NCI-H146 (cell line): ENCODE data around the gene LRP8.

Experiments
- DNase-seq: peaks from one replicate; lab custom pipeline; 2025; lab: John Stamatoyannopoulos, UW

LRP8 gene

DNA sequence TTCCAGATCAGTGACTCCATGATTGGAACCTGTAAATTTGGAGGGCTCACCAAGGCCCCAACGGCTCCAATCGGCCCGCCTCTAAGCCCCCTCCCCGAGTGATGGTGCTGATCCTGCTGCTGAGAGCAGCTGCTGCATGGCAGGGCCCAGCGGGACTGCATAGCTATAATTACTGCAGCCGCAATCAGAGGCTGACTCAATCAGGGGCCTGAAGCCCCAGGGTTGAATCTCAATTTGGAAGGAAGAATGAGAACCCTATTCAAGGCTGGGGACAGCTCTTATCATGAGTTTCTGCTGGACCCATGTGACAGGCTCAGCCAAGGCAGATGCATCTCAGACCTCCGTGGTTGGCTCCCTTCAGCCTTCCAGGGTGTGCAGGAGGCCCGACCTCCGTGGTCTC, 46.7 kb downstream of the LRP8 start:
- DNase-seq, result peak; percentile 41

GRCh38 chr1:53280496-53280895, 47.4 kb downstream of the LRP8 start:
- DNase-seq, result no peak

DNA sequence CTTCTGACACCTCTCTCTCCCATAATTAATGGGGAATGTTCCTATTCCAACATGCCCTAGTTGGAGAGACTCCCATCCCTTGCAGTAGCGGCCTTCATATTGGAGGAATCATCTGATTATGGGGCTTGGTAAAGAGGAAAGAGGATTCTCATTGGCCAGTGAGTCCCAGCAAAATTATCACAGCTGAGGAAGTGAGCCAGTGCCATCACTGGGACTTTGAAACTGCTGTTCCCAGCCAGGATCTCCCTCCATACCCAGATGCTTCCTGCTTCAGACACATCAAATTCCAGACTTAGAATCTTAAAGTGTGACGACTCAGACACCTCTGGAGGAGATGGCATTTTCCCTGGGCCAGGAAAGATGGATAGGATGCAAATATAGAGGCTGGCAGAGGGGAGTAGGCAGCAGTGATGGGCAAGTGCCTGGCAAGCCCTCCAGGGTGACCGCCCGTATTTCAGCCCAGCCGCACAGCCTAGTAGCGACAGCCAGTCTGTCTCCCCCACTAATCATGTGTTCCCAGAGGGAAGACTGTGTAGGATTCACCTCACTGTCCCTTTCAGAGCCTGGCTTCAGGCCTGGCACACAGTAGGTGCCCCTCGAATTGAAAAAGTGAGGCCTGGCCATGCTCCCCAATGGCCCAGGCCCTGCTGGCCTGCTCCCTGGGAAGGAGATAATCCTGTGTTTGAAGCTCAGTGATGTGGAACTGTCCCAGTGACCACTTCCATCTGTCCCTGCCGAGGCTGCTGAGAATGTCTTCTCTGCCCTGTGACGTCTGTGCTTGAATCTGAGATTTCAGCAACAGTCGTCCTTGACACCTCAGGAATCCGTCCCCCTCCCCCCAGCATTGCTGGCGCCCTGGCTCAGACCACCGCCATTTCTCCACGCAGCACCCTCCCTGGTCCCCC, 48.3 kb downstream of the LRP8 start:
- DNase-seq, result no peak

GRCh38 chr1:53278298-53278725, 49.6 kb downstream of the LRP8 start:
- DNase-seq, result peak; percentile 23

DNA sequence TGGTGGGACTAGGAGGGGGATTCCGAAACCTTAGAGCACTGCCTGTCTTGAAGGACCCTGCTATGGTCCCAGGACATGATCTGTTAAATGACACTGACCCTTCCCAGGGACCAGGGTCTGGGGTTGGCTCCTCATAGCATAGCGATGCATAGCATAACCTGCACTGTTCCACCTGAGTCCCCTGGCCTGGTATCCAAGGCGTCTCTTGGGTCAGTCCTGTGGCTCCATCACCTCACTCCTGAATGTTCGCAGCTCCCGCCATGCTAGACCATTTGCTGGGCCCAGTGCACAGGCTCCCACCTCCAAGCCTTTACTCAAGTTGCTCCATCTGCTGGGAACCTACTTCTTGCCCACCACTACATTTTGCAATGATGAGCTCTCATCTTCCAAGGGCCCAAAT, 50.5 kb downstream of the LRP8 start:
- no peak for DNase-seq

DNA sequence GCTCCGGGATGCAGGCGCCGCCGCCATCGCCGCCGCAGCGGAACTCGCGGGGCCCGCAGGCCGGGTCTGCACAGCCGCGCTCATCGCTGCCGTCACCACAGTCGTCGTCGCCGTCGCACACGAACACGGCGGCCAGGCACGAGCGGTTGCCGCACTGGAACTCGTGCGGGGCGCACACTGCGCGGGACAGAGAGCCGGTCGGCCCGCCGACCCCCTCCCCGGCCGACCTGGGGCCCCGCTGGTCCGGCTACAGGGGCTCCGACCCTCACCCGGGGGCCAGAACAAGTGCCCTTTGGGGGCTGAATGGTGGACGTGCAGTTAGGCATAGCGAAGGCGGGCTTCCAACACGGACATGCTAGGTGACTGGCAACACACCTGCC, 51.0 kb downstream of the LRP8 start:
- DNase-seq, result no peak

GRCh38 chr1:53276153-53276901, 51.5 kb downstream of the LRP8 start:
- DNase-seq, result no peak

DNA sequence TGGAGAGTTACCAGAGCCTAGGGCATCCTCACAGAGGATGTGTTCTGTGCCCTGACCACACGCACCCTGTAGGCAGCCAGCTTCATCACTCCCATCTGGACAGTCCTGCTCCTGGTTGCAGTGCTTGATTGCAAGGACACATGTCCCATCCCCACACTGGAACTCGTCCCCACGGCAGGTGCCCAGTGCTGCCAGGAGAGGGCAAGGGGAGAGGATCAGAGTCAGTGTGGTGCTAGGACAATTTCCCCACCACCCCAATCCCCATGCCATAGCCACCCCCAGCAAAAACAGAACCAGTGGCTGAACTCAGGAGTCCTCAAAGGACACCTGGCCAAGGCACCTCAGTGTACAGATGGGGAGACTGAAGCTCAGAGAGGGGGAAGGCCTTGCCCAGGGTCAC, 52.3 kb downstream of the LRP8 start:
- no peak for DNase-seq

DNA sequence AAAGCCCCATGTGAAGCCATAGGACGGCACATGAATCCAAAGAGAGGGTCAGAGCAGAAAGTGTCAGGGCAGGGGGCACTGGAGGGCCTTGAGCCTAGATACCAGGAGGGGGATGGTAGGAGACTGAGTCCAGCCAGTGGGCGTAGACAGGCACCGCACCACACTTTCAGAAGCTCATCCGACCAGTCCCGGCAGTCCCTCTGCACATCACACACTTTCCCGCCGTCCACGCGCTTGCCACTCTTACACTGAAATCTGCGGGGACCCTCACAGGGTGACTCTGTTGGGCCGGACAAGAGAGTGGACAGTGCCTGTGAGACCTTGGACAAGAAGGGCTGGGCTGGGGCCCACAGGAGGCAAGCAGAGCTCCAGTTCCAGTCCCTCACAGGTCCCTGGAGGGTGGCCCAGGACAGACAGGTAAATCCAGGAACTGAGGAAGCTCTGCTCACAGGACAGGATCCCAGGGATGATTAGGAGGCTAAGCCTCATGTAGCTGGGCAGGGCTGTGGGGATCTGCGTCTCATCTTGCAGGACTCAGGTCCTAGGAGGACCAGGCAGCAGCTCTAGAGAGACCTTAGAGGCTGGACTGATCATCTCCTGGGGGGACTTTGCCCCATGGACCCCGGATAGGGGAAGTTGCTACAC, 53.2 kb downstream of the LRP8 start:
- no peak for DNase-seq

- DNase-seq, result no peak
These were observed 53.8 kb downstream of the LRP8 start for GRCh38 chr1:53274026-53274425.

GRCh38 chr1:53273526-53273925, 54.3 kb downstream of the LRP8 start:
- no peak for DNase-seq

GRCh38 chr1:53272349-53272748, 55.5 kb downstream of the LRP8 start:
- DNase-seq, result no peak

- no peak for DNase-seq
These were observed 56.3 kb downstream of the LRP8 start for GRCh38 chr1:53271446-53272090.

GRCh38 chr1:53270873-53271272, 57.0 kb downstream of the LRP8 start:
- no peak for DNase-seq

GRCh38 chr1:53270107-53270506, 57.8 kb downstream of the LRP8 start:
- no peak for DNase-seq

GRCh38 chr1:53267761-53268160, 60.1 kb downstream of the LRP8 start:
- DNase-seq, result no peak

DNA sequence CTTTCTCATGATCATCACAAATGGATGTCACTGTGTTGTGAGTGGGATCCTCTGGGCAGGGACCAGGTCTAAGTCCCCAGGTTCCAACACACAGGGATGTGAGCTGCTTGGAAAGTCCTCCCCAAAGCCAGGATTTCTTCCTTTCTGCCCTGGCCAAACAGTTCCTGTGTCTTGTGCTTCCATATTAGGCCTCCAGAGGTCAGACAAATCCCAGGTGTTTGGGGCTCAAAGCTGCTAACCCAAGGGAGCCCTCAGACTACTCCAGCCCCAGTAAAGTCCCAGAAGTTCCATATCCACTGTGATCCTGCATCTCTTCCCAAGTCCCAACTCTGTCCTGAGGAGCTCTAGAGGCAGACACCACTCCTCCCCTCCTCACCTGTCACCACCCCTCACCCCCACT, 61.8 kb downstream of the LRP8 start:
- no peak for DNase-seq

GRCh38 chr1:53265581-53265980, 62.3 kb downstream of the LRP8 start:
- no peak for DNase-seq

- no peak for DNase-seq
These were observed 63.8 kb downstream of the LRP8 start for GRCh38 chr1:53264048-53264447.

- DNase-seq, result no peak
These were observed 65.9 kb downstream of the LRP8 start for GRCh38 chr1:53262000-53262399.

DNA sequence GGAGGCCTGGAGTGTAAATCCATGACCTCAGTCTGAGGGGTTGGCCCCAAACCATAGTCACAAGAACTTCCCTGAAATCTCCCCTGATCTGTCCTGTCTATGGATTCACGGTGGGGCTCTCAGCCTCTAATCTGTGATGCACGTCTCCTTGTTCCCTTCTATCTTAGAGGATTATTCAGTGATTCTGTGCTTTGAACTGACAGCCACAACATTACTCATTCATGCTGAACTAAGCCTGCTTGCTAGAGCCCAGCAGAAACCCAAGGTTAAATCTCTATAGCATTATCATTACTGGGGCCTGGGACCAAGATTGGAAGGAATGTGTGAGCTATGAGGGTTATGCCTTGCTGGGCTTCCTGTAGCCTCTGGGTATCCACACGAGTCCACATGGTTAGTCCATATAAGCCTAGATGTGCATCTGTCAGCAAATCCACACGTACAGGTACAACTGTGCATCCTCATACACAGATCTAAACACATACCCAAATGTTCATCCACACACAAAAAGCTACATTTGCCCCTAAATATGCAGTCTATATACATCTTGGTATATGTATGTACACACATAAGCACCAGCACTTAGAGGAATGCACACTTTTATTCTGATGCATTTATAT, 67.1 kb downstream of the LRP8 start:
- no peak for DNase-seq

- DNase-seq, result no peak
These were observed 67.9 kb downstream of the LRP8 start for GRCh38 chr1:53259932-53260331.
